Left hindlimb (tissue), 1 donor: ENCODE results near the gene SHB.
"Not testable (repeated sequence)": the region's sequence is repeated elsewhere in the genome, so short reads cannot be mapped to it uniquely, and the experiment has no call there.

Experiments used
- DNase-seq: peaks from one replicate; pipeline ENCODE4 v3.0.0-alpha.2; 2018

SHB gene

DNA sequence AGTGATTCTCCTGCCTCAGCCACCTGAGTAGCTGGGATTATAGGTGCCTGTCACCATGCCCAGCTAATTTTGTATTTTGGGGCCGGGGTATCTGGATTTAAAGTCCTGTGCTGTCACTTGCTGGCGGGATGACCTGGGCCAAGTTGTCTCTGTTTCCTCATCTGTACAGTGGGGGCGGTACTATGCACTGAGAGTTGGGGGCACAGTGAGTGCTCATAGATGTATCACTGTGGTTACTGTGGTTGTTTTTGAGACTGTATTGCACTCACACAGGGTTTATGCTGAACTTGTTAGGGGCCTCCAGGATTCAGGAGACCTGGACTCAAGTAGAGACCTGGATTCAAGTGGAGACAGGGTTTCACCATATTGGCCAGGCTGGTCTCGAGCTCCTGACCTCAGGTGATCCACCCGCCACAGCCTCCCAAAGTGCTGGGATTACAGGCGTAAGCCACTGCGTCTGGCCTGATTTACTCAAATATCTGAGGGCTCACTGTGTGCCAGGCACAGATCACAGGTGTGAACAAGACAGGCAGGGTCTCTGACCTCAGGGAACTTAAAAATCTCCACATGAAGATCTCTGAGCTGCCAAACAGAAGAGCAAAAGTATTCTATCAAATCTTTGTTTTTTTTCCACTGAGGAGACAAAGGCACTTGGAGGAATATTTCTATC lies 103.2 kb downstream of the SHB start:
- not testable (repeated sequence) for DNase-seq

DNA sequence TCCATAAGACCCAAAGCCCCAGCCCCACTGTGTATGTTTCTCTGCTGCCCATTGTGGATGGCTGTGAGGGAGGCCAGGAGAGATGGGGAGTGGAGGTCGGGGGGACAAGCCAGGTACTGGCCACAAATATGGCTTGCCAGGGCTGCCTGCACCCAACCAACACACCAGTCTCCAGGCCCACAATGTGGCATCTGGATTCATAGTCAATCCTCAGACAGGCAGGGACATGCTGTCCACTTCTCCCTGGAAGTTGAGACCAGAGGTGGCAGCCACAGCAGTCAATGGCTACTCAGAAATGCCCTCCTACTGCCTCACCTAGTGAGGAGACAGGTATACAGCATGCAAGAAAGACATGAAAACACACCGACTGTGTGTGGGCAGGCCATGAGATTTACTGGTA lies 103.9 kb downstream of the SHB start:
- DNase-seq = no peak

DNA sequence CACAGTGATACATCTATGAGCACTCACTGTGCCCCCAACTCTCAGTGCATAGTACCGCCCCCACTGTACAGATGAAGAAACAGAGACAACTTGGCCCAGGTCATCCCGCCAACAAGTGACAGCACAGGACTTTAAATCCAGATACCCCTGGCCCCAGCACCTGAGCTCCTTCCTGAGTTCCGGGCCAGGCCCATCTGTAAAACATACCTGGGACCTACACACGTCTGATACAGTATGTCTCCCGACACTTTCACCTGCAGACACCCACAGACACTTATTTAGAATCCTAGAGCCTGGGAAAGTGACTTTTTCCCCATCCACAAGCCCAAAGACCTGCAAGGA lies 104.3 kb downstream of the SHB start:
- DNase-seq = no peak

DNA sequence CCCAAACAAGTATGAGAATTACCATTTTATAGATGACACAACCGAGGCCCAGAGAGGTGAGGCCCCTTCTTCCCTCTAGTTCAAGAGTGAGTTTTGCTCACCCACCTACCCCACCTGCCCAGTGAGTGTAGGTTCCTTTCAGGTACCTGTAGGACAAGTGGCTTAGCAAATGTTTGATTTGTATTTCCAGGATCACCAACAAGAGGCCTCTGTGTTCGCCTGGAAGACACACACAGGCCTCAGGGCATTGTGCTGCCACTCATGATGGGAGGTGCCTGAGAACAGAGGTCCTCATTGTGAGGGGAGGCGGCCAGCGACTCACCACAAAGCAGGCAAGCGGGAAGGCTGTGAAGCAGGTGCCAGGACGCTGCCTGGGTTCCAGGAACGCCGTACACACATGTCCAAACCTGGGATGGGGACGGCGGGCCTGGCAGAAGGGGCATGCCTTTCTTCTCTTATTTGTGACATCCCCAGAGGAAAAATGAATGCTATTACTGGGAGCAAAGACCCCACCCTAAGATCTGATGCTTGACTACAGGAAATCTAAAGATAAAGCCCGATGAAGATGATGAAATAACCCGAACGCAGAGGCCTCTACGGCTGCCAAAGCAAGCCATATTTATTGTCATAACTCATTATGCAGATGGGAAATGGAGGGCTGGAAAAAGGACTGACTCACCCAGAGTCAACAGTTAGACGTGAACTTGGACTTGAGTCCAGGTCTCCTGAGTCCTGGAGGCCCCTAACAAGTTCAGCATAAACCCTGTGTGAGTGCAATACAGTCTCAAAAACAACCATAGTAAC lies 104.9 kb downstream of the SHB start:
- no peak for DNase-seq

DNA sequence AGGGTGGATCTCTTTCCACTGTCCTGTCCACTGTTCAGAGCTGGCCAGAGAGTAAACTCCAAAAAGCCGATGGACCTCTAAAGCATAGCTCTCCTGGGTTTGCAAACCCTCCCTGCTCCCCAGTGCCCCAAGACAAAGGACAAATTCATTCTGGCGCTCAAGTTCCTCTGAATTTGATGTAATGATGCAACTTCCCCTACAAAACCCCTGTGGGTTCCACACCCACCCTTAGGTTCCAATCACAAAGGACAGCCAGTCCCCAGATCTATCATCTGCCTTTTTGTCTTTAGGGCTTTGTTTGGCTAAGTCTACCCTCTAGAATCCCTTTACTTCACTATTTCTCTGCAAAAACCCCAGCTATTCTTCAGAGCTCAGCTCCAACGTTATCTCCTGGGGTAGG lies 107.7 kb downstream of the SHB start:
- no peak for DNase-seq

DNA sequence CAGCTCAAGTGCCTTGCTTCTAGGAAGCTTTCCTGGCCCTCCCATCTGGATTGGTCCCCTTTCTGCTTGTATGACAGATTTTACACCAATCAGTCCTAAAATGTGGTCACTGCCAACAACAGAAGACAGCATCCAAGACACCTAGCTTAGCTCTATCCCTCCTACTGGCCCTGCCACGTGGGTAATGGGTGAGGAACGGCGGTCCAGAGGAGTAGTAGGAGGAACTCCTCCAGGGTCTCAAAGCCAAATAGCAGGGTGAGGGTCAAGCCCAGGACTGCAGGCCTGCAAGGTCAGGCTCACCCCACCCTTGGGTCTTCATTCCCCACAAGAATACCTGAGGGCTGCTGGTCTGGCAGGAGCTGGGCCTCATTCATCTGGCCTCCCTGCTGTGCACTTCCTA lies 108.4 kb downstream of the SHB start:
- no peak for DNase-seq

DNA sequence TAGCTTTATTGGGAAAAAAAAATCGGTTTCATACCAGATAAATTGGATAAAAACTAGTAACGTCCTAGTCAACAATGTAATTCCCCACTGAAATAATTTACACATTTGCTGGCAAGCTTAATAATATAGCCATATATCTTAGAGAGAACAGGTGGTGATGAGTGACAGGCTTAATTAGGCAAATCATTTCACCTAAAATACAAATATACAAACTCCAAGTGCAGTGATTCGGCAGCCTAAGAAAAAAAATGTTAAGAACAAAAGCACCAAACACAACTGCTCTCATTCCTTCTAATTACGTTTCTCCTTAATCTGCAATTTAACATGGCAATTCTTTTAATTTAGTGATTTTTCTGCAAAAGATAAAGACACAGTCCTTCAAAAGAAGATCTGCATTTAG lies 109.1 kb downstream of the SHB start:
- no peak for DNase-seq

DNA sequence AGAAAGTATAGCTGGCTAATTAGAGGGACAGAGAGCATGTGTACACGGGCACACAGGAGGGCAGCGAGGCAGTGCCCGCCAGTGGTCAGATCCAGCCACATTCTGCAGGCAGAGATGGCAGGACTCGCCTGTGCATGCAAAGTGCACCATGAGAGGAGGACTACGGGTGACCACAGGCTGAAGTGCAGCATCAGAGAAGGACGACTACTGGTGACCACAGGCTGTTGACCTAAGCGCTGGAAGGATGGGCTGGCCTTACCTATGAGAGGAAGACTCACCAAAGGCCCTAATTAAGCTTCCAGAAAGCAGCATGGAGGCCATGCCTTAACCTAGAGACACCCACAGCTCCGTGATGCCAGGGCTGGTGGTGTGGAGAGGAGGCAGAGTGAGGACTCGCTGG lies 110.9 kb downstream of the SHB start:
- no peak for DNase-seq

DNA sequence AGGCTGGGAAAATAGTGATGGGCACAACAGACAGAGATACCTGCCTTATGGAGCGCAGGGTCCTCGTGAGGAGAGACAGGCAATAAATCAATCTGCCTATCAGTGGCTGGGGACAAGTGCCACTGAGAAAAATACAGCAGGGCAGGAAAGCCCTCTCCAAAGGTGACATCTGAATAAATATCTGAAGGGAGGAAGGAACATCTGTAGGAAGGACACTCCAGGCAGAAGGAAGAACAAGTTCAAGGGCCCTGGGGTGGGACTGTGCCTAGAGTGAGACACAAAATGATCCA lies 111.4 kb downstream of the SHB start:
- no peak for DNase-seq

DNA sequence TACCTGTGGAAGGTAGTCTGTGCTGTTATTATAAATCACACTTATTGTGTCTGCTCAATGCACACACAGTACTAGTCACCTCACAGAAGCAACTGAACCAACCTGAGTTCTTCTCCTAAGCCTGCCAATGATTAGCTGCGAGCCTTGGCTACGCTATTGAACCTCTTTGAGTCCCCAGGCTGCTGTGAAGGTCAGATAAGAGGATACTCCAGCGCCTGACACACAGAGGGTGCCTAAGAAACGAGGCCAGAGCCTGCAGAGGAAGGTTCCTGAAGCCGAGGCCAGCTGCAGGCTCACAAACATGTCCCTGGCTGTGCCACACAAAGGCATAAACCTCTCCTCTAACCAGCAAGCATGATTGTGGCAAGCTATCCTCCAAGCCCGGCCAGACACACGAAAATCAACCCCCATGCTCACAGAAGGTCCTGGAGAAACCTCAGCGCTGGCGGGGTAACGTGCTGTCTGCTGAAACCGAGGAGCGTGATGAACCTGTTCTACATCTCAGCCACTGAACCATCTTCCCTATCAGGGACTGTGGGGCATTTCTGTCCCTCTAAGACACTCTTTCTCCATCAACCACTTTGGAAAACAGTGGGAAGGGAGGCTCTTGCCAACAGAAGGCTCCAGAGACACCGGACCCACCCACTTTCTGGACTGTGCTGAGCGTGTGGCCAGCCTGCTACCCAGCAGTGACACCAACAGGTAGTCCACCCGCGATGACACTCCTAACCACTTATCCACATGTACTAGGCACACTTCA lies 111.9 kb downstream of the SHB start:
- DNase-seq = no peak

DNA sequence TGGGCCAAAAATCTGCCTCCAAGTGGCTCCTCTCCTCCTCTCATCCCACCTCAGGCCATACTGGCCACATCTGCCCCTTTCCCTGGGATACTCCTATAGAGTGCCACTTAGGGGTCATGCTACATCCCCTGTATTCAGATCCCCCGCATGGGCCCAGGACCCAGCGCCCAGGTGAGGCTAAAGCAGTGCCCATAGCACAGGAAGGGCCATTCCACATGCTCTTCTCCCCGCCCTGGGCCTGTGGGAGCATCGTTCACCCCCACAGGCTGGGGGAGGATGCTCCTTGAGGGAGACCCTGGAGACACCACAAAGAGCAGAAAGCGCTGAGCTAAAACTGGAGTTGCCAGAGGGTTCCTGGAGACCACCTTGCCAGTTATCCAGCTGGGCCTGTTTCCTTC lies 112.6 kb downstream of the SHB start:
- DNase-seq = no peak

DNA sequence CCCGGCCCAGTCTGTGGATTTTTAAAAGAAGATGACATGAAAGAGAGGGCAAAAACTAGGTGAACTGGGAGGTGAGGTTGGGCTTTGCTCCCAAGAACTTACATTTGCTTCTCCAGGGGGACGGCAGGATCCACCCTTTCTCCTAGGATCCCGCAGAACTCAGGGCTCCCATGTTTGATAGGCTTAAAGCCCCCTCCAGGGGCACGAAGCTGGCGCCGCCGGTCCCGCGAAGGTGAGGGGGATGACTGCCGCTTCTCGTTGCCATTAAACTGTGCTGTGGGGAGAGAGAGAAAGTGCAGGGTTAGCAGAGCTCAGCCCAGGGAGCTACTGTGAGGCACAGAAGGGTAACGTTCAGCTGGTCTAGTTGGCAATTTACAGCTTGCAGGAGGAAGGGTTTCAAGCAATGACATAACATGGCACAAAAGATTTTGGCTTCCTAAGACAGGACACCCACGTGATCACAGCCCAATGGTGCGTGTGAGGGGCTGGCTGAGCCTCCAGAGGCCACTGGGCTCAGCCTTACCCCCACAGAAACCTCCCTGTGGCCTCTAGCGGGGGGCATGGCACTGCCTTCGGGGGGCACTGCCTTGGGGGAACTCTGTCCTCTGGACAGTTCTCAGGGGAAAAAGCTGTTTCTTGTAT lies 113.1 kb downstream of the SHB start:
- DNase-seq = no peak

DNA sequence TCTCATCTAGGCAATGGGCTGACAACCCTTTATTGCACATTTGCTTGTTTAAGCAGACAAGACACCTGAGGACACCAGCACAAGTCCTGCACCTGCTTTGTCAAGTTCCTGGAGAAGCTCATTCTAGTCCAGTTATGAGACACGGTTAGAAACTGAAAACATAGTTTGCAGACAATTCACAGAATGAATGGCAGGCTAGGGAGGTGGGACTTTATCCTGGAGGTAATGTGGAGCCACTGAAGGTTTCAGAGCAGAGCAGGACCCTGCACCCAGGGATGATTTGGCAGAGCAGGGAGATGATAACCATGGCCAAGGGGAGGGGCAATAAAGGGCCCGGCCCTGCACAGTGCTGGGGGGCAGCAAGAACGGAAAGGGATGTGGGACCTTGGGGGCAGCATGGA lies 114.4 kb downstream of the SHB start:
- DNase-seq = no peak

DNA sequence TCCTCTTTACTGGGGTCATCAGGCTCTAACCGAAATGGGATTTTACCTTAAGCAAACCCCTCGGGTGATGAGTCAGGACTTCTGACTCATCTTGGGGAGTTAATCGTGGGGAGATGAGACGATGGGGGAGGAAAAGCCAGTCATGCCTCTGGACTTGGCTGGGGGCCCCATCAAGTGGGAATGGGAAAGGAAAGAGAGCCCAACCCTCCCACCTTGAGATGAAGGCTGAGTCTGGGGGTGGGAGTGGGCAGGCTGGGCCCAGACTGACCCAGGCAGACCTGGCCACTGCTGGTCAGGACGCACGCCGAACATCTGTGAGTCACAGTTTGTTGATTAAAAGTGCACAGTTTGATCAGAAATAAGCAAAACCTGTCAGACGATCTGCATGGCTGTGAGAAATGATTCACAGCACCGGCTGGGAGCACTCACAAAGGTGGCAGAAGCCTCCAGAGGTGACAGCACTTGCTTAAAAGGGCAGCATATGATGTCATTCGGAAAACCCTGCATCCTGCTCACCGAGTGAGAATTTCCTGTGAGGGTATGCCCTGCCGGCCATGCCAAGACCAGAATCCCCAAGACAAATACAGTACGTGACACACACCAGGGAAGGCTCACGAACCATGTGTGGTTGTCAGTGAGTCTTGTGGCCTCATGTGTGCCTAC lies 115.1 kb downstream of the SHB start:
- no peak for DNase-seq

DNA sequence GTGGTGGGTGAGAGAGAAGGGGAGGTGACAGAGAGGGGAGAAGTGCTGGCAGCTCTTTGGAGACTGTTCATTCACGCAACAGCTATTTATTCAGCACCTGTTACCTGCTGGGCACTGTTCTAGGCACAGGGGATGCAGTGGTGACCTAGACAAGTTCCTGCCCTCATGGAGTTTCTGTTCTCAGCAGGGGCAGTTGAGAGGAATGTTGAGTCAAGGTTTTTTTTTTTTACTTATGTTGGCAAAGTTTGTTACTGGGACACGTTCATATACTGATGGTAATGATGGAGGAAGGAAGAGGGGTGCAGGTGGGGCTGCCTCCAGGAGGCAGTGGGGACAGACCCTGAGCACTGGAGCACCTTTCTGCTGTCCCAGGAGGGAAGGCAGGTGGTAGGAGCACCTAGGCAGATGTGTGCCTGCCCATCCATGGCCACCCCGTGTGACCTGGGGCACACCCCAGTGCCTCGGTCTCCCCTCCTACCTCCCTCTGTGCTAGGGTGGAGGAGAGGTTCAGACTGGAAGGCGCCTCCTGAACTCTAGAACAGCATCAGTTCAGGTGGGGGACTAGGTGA lies 115.7 kb downstream of the SHB start:
- DNase-seq = no peak

DNA sequence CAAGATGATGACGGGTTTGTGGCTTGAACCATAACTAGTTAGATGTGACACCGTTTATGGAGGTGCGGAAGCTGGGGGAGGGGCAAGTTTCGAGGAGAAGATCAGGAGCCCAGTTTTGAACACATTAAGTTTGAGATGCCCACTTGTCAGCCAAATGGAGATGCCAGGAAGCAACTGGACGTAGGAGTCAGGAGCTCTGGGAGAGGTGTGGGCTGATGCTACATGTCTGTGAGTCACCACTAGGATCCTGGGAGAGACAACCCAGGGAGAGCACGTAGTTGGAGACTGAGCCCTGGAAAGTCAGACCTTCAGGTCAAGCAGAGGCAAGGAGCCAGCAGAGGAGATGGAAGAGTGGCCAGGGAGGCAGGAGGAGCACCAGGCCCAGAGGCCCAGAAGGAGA lies 116.3 kb downstream of the SHB start:
- no peak for DNase-seq

DNA sequence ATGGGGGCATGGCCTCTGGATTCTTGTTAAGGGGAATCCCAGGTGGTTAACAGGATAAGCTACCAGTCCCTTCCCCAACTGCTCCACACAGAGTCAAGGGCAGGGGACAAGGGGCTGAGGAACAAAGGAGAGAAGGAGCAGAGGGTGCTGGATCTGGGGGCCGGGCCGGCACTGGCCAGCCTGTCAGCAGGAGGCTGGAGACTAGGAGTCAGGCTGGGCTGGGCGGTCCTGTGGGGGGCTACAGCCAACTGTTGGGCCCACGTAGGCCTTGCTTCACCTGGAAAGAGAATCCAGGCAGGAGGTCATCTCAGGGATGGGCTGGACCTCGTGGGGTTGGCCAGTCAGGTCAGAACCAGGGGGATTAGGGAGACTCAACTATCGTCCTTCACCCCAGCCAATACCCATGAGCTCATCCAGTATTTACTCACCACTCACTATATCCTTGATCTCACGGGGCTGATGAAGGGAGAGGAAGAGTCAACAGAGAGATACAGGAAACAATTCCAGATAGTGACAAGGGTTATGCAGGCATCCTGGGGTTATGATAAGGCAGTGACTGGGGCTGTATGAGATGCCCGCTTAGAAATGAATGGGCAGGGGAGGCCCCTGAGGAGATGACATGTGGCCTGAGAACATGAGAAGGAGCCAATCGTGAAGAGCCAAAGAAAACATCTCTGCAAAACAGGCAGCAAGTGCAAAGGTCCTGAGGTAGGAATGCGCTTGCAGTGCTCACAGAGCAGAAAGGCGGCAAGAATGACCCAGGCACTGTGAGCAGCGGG lies 117.2 kb downstream of the SHB start:
- DNase-seq = no peak

DNA sequence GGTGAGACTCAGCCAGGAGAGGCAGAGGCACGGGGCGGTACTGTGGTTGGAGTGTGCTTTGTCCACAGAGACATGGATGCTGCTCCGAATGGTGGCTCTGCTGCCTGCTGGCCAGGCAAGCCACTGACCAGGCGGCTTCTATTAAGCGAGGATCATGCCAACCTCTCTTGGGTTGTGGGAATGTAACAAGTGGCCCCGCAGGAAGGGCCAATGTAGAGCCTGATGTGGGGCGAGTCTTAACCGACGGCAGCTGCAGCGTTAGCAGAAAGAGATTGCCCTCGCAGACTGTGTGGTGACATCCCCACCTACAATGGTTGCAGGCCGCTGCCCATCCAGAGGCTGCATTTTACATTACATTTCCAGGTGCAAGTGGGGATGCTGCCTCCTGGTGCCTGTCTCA lies 118.5 kb downstream of the SHB start:
- no peak for DNase-seq

DNA sequence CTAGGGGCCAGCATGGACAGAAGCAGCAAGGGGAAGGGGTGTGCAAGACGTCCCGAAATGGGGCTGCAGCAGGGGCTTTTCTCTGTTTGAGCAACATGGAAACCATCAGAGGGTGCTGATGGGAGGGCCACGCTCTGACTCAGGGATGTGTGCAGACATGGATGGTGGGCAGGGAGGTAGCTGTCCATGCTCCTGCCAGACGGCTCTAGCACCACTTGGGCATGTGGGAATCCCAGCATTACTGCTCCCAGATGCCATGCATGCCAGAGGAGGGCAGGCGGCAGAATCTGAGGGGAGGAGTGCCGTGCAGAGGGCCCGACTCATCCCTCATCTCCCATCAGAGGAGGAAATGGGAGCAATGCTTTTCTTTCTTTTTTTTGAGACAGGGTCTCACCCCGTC lies 119.5 kb downstream of the SHB start:
- no peak for DNase-seq

DNA sequence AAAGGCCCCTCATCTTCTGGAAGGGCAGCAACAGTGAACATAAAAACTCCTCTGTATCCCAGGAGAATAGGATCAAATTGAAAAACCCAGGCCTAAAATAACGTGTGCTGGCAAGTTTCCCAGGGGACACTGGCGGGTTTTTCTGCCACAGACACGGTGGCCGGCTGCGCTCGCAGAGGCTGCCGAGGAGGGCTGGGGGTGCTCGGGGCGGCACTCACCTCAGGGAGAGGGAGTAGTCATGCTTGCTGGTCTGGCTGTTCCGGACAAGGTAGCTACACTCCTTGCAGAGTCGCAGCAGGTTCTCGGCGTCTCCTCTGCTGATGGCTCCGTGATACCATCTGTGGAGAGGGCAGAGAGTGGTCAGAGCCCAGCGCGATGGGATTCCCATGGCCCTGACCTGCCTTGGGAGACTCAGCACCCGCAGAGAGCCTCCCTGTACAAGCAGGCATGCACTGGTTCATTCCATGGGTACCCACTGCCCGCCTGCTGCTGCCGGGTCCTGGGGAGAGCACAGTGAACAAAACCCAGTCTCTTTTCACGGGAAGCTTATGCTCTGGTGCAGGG lies 120.5 kb downstream of the SHB start:
- no peak for DNase-seq

DNA sequence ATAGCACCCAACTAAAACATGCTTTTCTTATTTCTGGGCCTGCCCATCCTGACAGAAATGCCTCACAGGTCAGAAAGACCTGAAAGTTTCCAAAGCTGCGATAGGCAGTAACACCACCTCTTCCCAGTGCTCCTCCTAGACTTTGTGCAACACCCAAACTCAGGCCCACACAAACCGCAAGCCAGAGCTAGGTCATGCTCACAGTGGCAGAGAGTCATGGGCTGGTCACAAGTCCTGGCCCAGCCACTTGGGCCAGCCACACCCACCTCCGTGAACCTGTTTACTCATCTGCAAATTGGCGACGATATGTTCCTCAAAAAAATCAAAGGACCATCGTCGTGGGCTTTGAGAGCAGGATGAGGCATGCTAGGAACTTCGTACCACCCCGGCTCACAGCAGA lies 121.0 kb downstream of the SHB start:
- no peak for DNase-seq

DNA sequence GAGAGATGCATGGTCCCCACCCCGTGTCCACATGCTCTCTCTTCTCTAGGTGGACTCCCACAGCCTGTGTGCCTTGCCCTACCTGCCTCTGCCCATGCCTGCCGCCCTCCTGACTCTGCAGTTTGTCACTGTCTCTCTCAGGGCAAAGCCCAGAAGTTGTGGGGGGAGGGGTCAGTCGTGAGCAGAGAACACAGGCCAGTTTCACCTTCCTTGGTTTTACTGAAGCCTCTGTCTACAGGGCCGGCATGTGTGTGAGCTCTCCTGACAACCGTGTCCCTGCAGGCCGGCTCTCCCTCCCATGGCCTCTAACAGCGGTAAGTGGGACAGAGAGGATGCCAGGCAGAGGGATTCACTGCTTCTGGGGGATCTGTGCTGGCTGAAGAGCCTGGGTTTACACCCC lies 121.6 kb downstream of the SHB start:
- DNase-seq = no peak
